ENCODE results near the gene MUC4.
"Not testable (repeated sequence)": the region's sequence is repeated elsewhere in the genome, so short reads cannot be mapped to it uniquely, and the experiment has no call there.

Gene MUC4

GRCh38 chr3:195809796-195810454, 1.8 kb downstream of the MUC4 start:
- Histone ChIP-seq H3K36me3 (ENCODE audit: insufficient read depth, low read length) (no peaks in the 10 kb centered on the region), H3K27ac (no peak overlapping the region), H3K9ac (ENCODE audit: insufficient read length) (no peak overlapping the region), H3K9me3 (ENCODE audit: low read depth, low read length) (no peaks in the 10 kb centered on the region), H3K4me3 (no peak overlapping the region)
- no peak for DNase-seq (ENCODE audit: low read depth, low spot score)
- TF ChIP-seq POLR2AphosphoS5 (IDR thresholded peaks at IDR 0.05; ENCODE audit: borderline replicate concordance, low read depth, low read length) (no peak), FOXP2 (optimal IDR thresholded peaks at IDR 0.05; ENCODE audit: control extremely low read depth, extremely low read length, insufficient read depth) (no peak), EZH2 (IDR thresholded peaks at IDR 0.05) (no peak)

DNA sequence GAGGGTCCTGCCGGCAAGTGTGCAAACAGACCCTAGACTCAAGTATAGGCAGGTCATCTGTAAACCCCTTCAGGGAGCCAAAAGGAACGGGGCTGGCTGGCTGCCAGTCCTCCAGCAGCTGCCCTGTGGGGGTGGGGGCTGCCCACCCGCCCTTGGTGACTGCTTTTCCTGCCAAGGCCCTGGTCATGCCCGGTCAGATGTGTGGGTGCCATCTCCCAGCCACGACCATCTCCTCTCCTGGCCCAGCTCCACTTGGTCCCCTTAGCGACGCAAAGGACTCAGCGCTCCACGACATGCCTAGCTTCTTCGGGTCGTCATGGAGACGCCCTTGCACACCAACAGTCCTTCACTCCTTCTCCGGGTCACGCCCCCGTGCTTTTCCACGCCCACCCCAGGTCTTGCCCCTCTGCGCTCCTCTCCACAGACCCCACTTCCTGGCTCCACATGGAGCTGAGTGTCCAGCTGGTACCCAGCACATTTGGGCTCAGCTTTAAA, 2.4 kb downstream of the MUC4 start:
- H3K9me3 ChIP-seq (ENCODE audit: low read depth, low read length) = no peaks in the 10 kb centered on the region
- TF ChIP-seq EZH2 (IDR thresholded peaks at IDR 0.05) (no peak), POLR2AphosphoS5 (IDR thresholded peaks at IDR 0.05; ENCODE audit: borderline replicate concordance, low read depth, low read length) (no peak), FOXP2 (optimal IDR thresholded peaks at IDR 0.05; ENCODE audit: control extremely low read depth, extremely low read length, insufficient read depth) (no peak)
- H3K9ac ChIP-seq (ENCODE audit: insufficient read length) = no peak overlapping the region
- H3K36me3 ChIP-seq (ENCODE audit: insufficient read depth, low read length) = no peaks in the 10 kb centered on the region
- H3K27ac ChIP-seq = no peak overlapping the region
- H3K4me3 ChIP-seq = no peak overlapping the region
- DNase-seq (ENCODE audit: low read depth, low spot score) = no peak

DNA sequence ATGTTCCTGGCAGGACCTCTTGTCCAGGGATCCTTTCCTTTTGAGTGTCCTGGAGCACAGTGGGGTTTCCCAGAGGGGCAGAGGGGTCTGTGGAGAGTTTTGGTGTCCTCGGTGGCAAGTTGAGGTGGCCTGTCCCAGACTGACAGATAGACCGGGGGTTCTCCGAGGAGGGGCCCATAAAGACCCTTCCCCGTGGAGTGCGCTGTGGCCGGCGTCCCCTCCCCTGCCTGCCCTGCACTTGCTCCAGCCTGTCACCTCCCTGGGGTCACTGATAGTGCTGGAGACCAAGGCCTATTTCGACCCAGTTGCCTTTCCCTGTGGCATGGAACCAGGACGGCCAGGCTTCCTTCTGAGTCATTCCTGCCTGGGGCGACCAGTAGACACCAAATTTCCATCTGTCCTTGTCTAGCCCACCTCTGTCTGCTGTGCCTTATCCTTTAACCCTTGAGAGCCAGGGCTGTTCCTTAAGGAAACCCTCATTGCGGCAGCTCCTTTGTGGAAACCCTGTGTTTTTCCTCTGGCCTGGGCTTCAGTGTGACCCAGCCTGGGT, 2.9 kb downstream of the MUC4 start:
- Histone ChIP-seq H3K27ac (no peak overlapping the region), H3K36me3 (ENCODE audit: insufficient read depth, low read length) (no peaks in the 10 kb centered on the region), H3K9me3 (ENCODE audit: low read depth, low read length) (no peaks in the 10 kb centered on the region), H3K4me3 (no peak overlapping the region), H3K9ac (ENCODE audit: insufficient read length) (no peak overlapping the region)
- DNase-seq (ENCODE audit: low read depth, low spot score) = no peak
- TF ChIP-seq EZH2 (IDR thresholded peaks at IDR 0.05) (no peak), FOXP2 (optimal IDR thresholded peaks at IDR 0.05; ENCODE audit: control extremely low read depth, extremely low read length, insufficient read depth) (no peak), POLR2AphosphoS5 (IDR thresholded peaks at IDR 0.05; ENCODE audit: borderline replicate concordance, low read depth, low read length) (no peak)

GRCh38 chr3:195807681-195808121, 4.0 kb downstream of the MUC4 start:
- TF ChIP-seq POLR2AphosphoS5 (IDR thresholded peaks at IDR 0.05; ENCODE audit: borderline replicate concordance, low read depth, low read length) (no peak), FOXP2 (optimal IDR thresholded peaks at IDR 0.05; ENCODE audit: control extremely low read depth, extremely low read length, insufficient read depth) (no peak), EZH2 (IDR thresholded peaks at IDR 0.05) (no peak)
- Histone ChIP-seq H3K36me3 (ENCODE audit: insufficient read depth, low read length) (no peaks in the 10 kb centered on the region), H3K27ac (no peak overlapping the region), H3K4me3 (no peak overlapping the region), H3K9ac (ENCODE audit: insufficient read length) (no peak overlapping the region), H3K9me3 (ENCODE audit: low read depth, low read length) (no peaks in the 10 kb centered on the region)
- no peak for DNase-seq (ENCODE audit: low read depth, low spot score)

GRCh38 chr3:195806916-195807231, 4.9 kb downstream of the MUC4 start:
- Histone ChIP-seq H3K9me3 (ENCODE audit: low read depth, low read length) (no peaks in the 10 kb centered on the region), H3K36me3 (ENCODE audit: insufficient read depth, low read length) (no peaks in the 10 kb centered on the region), H3K4me3 (no peak overlapping the region), H3K27ac (no peak overlapping the region), H3K9ac (ENCODE audit: insufficient read length) (no peak overlapping the region)
- TF ChIP-seq FOXP2 (optimal IDR thresholded peaks at IDR 0.05; ENCODE audit: control extremely low read depth, extremely low read length, insufficient read depth) (no peak), POLR2AphosphoS5 (IDR thresholded peaks at IDR 0.05; ENCODE audit: borderline replicate concordance, low read depth, low read length) (no peak), EZH2 (IDR thresholded peaks at IDR 0.05) (no peak)
- no peak for DNase-seq (ENCODE audit: low read depth, low spot score)

GRCh38 chr3:195806211-195806915, 5.4 kb downstream of the MUC4 start:
- no peak overlapping the region for H3K27ac ChIP-seq
- no peaks in the 10 kb centered on the region for H3K9me3 ChIP-seq (ENCODE audit: low read depth, low read length)
- no peak overlapping the region for H3K4me3 ChIP-seq
- H3K9ac ChIP-seq (ENCODE audit: insufficient read length) = no peak overlapping the region
- no peak for DNase-seq (ENCODE audit: low read depth, low spot score)
- H3K36me3 ChIP-seq (ENCODE audit: insufficient read depth, low read length) = no peaks in the 10 kb centered on the region
- TF ChIP-seq EZH2 (IDR thresholded peaks at IDR 0.05) (no peak), FOXP2 (optimal IDR thresholded peaks at IDR 0.05; ENCODE audit: control extremely low read depth, extremely low read length, insufficient read depth) (no peak), POLR2AphosphoS5 (IDR thresholded peaks at IDR 0.05; ENCODE audit: borderline replicate concordance, low read depth, low read length) (no peak)

DNA sequence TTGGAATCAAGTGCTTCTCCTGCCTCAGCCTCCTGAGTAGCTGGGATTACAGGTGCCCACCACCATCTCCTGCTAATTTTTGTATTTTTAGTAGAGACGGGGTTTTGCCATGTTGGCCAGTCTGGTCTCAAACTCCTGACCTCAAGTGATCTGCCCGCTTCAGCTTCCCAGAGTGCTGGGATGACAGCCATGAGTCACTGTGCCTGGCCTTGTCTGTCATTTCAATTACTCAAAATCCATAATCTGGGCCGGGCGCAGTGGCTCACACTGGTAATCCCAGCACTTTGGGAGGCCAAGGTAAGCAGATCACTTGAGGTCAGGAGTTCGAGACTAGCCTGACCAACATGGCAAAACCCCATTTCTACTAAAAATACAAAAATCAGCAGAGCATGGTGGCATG, 6.1 kb downstream of the MUC4 start:
- H3K9ac ChIP-seq (ENCODE audit: insufficient read length); H3K9me3 ChIP-seq (ENCODE audit: low read depth, low read length); H3K4me3 ChIP-seq; H3K36me3 ChIP-seq (ENCODE audit: insufficient read depth, low read length); H3K27ac ChIP-seq; DNase-seq (ENCODE audit: low read depth, low spot score): not testable (repeated sequence)

DNA sequence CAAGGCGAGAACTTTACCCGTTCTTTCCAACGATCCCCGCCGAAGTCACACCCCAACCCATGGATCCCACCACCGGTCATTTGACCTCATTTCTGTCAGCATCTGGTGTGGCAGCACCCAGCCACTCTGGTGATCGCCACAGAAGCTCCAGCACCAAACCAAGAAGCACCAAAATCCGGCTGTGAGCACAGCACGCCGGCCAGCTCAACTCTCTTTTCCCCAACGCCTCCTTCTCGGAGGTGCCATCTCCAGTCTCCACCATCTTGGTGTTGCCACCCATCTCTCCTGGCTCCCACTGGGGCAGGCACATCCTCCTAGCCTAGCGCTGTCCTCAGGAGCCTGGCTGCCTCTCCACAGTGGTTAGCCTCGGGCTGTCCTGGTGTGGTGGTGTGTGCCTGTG, 6.5 kb downstream of the MUC4 start:
- no peak for DNase-seq (ENCODE audit: low read depth, low spot score)
- no peaks in the 10 kb centered on the region for H3K9me3 ChIP-seq (ENCODE audit: low read depth, low read length)
- no peak overlapping the region for H3K9ac ChIP-seq (ENCODE audit: insufficient read length)
- no peaks in the 10 kb centered on the region for H3K36me3 ChIP-seq (ENCODE audit: insufficient read depth, low read length)
- no peak overlapping the region for H3K4me3 ChIP-seq
- TF ChIP-seq EZH2 (IDR thresholded peaks at IDR 0.05) (no peak), FOXP2 (optimal IDR thresholded peaks at IDR 0.05; ENCODE audit: control extremely low read depth, extremely low read length, insufficient read depth) (no peak), POLR2AphosphoS5 (IDR thresholded peaks at IDR 0.05; ENCODE audit: borderline replicate concordance, low read depth, low read length) (no peak)
- H3K27ac ChIP-seq = no peak overlapping the region

All from SK-N-MC (cell line).